ENCODE data around the gene ZNF547. TPM values are rescaled to one million over a fixed set of nuclear protein-coding genes. Genes with fewer than 3 reads are reported as not detected.
A peak's percentile ranks its signal among the peaks of the same experiment; 100 is the strongest.

The ZNF547 gene
- polyA plus RNA-seq, 3 donors: 0.30 to 0.32 TPM; not detected in 1

DNA sequence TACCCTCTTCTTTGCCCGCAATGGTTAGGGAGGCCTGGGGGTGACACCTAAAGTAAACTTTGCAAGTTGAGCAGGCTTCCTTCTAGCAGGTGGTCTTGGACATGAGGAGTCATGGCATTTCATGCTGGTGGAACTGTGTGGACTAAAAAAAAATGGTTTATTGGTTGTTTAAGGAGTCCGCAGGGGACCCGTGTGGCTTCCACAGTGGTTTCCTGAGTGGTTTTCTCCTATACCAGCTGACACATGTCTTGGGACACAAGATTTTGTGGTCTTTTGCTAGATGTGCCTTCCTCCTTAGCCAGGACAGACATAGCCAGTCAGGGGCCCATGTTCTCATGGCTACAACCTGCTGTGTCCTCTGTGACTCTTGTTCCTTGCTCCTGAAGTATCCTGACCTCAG is 41.6 kb upstream of the ZNF547 start:
- Histone ChIP-seq H3K27ac (ENCODE audit: low read depth in 1 of 2, low read length in 2 of 2) (no peak overlapping the region), H3K4me2 (replicated peaks; ENCODE audit: extremely low read depth, low read length, poor library complexity, severe bottlenecking) (no peak overlapping the region), H3K9ac (ENCODE audit: insufficient read depth, low read length, poor library complexity, severe bottlenecking) (no peak overlapping the region), H3K79me2 (ENCODE audit: insufficient read depth, low read length) (peaks cover 22% of the 10 kb centered on the region), H3K4me1 (ENCODE audit: control insufficient read depth in 1 of 2, insufficient read depth in 2 of 2, low read length in 2 of 2) (peaks cover 15 to 16% of the 10 kb centered on the region in 2 donors), H2AFZ (ENCODE audit: insufficient read depth, low read depth, low read length, poor library complexity, severe bottlenecking) (no peak overlapping the region), H3K4me3 (replicated peaks in 1 of 3; ENCODE audit: low read depth in 2 of 3, low read length in 3 of 3) (peak overlapping the region in 1 of 3 experiments; percentile 83), H4K20me1 (ENCODE audit: insufficient read depth, low read length) (no peaks in the 10 kb centered on the region), H3K36me3 (replicated peaks in 1 of 2; ENCODE audit: control insufficient read depth in 1 of 2, insufficient read depth in 2 of 2, low read length in 2 of 2) (peaks cover 32 to 38% of the 10 kb centered on the region in 2 donors), H3K27me3 (ENCODE audit: control insufficient read depth in 2 of 2, insufficient read depth in 2 of 2, low read length in 2 of 2) (peaks cover 11 to 22% of the 10 kb centered on the region in 2 donors), H3K9me3 (replicated peaks in 1 of 2; ENCODE audit: control insufficient read depth in 1 of 2, insufficient read depth in 1 of 2, low read length in 2 of 2) (peaks cover 17 to 29% of the 10 kb centered on the region in 2 donors)
- H3K4me1 Mint-ChIP-seq: peaks cover 24% of the 10 kb centered on the region
- WGBS (ENCODE audit: insufficient coverage): 29% methylated on average over 3 of the region's 3 CpGs
- TF ChIP-seq, protein P1, sequence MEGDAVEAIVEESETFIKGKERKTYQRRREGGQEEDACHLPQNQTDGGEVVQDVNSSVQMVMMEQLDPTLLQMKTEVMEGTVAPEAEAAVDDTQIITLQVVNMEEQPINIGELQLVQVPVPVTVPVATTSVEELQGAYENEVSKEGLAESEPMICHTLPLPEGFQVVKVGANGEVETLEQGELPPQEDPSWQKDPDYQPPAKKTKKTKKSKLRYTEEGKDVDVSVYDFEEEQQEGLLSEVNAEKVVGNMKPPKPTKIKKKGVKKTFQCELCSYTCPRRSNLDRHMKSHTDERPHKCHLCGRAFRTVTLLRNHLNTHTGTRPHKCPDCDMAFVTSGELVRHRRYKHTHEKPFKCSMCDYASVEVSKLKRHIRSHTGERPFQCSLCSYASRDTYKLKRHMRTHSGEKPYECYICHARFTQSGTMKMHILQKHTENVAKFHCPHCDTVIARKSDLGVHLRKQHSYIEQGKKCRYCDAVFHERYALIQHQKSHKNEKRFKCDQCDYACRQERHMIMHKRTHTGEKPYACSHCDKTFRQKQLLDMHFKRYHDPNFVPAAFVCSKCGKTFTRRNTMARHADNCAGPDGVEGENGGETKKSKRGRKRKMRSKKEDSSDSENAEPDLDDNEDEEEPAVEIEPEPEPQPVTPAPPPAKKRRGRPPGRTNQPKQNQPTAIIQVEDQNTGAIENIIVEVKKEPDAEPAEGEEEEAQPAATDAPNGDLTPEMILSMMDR (IDR thresholded peaks at IDR 0.05): no peak
- no peak overlapping the region for H3K4me3 Mint-ChIP-seq
- intact Hi-C loops (cut with micrococcal nuclease): no loop called here
- H3K9me3 Mint-ChIP-seq: peaks cover 20 to 64% (median 40%) of the 10 kb centered on the region in 7 donors
- no peak for DNase-seq
- H3K36me3 Mint-ChIP-seq: peaks cover 34 to 38% of the 10 kb centered on the region in 2 donors
- peaks cover 17 to 21% (median 21%) of the 10 kb centered on the region in 3 donors for H3K27me3 Mint-ChIP-seq (ENCODE audit: low read depth in 3 of 3)
- no peak overlapping the region for H3K27ac Mint-ChIP-seq

DNA sequence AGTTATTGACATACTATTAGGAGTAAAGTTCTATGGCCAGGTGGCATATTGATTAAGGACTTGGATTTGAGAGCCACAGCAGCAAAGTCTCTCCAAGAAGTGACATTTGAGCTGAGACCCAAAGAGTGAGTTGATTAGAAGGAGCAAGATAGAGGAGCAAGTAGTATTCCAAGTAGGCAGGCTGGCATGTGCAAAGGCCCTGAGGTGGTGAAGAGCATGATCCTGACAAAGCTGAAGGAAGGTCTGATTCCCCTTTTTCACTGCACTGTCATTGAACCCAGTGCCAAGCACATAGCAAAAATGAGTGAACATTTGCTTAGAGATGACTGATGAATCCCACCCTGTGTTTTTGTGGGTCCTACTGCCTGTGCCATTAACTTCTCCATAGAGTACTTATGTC is 38.4 kb upstream of the ZNF547 start:
- Histone ChIP-seq H2AFZ (ENCODE audit: insufficient read depth, low read depth, low read length, poor library complexity, severe bottlenecking) (no peak overlapping the region), H4K20me1 (ENCODE audit: insufficient read depth, low read length) (no peaks in the 10 kb centered on the region), H3K4me1 (ENCODE audit: control insufficient read depth in 1 of 2, insufficient read depth in 2 of 2, low read length in 2 of 2) (peaks cover 12 to 16% of the 10 kb centered on the region in 2 donors), H3K79me2 (ENCODE audit: insufficient read depth, low read length) (peaks cover 22% of the 10 kb centered on the region), H3K4me2 (replicated peaks; ENCODE audit: extremely low read depth, low read length, poor library complexity, severe bottlenecking) (no peak overlapping the region), H3K27me3 (ENCODE audit: control insufficient read depth in 2 of 2, insufficient read depth in 2 of 2, low read length in 2 of 2) (no peaks in the 10 kb centered on the region), H3K9me3 (replicated peaks in 1 of 2; ENCODE audit: control insufficient read depth in 1 of 2, insufficient read depth in 1 of 2, low read length in 2 of 2) (peaks cover 43 to 52% of the 10 kb centered on the region in 2 donors), H3K27ac (ENCODE audit: low read depth in 1 of 2, low read length in 2 of 2) (no peak overlapping the region), H3K36me3 (replicated peaks in 1 of 2; ENCODE audit: control insufficient read depth in 1 of 2, insufficient read depth in 2 of 2, low read length in 2 of 2) (peaks cover 55 to 69% of the 10 kb centered on the region in 2 donors), H3K4me3 (replicated peaks in 1 of 3; ENCODE audit: low read depth in 2 of 3, low read length in 3 of 3) (no peak overlapping the region), H3K9ac (ENCODE audit: insufficient read depth, low read length, poor library complexity, severe bottlenecking) (no peak overlapping the region)
- Mint-ChIP-seq H3K4me1 (peaks cover 20% of the 10 kb centered on the region), H3K4me3 (no peak overlapping the region), H3K27ac (peak overlapping the region in 1 of 7 donors; percentile 64), H3K9me3 (peaks cover 41 to 78% (median 53%) of the 10 kb centered on the region in 7 donors), H3K27me3 (ENCODE audit: low read depth in 3 of 3) (no peaks in the 10 kb centered on the region), H3K36me3 (peaks cover 62 to 70% of the 10 kb centered on the region in 2 donors)
- TF ChIP-seq, protein P1 (IDR thresholded peaks at IDR 0.05): no peak
- intact Hi-C loops (cut with micrococcal nuclease): no loop called here
- DNase-seq: no peak
